GM04504 (cell line): ENCODE results near the gene NOX5.

Experiments
- DNase-seq: peaks from one replicate; pipeline ENCODE4 v3.0.0-alpha.2; 2012; ENCODE audit warnings: low read depth

Gene NOX5

GRCh38 chr15:68990992-68991500 is 23.4 kb upstream of the NOX5 start:
- DNase-seq = no peak

GRCh38 chr15:68991723-68992122 is 22.8 kb upstream of the NOX5 start:
- no peak for DNase-seq

- DNase-seq = no peak
Observed at GRCh38 chr15:68992696-68993095, 21.8 kb upstream of the NOX5 start.

GRCh38 chr15:68993276-68993675 is 21.2 kb upstream of the NOX5 start:
- no peak for DNase-seq

GRCh38 chr15:68994149-68994548 is 20.3 kb upstream of the NOX5 start:
- DNase-seq = peak; percentile 38

- no peak for DNase-seq
Observed at GRCh38 chr15:68994981-68995761, 19.3 kb upstream of the NOX5 start.

GRCh38 chr15:68997050-68997449 is 17.4 kb upstream of the NOX5 start:
- no peak for DNase-seq

GRCh38 chr15:68997930-68998777 is 16.3 kb upstream of the NOX5 start:
- DNase-seq = no peak

- no peak for DNase-seq
Observed at GRCh38 chr15:68999091-68999490, 15.4 kb upstream of the NOX5 start.

GRCh38 chr15:69000091-69000490 is 14.4 kb upstream of the NOX5 start:
- DNase-seq = no peak

- no peak for DNase-seq
Observed at GRCh38 chr15:69000725-69001503, 13.6 kb upstream of the NOX5 start.

- DNase-seq = no peak
Observed at GRCh38 chr15:69002783-69003182, 11.7 kb upstream of the NOX5 start.

GRCh38 chr15:69004011-69004410 is 10.5 kb upstream of the NOX5 start:
- DNase-seq = no peak

GRCh38 chr15:69008056-69008455 is 6.4 kb upstream of the NOX5 start:
- no peak for DNase-seq

- no peak for DNase-seq
Observed at GRCh38 chr15:69009341-69009740, 5.2 kb upstream of the NOX5 start.

GRCh38 chr15:69011641-69012040 is 2.9 kb upstream of the NOX5 start:
- no peak for DNase-seq

GRCh38 chr15:69012761-69013364 is 1.6 kb upstream of the NOX5 start:
- DNase-seq = no peak

- DNase-seq = no peak
Observed at GRCh38 chr15:69013726-69014406, 629 bp upstream of the NOX5 start.

- no peak for DNase-seq
Observed at GRCh38 chr15:69015591-69015990, 1.1 kb downstream of the NOX5 start.

GRCh38 chr15:69016021-69016595 is 1.6 kb downstream of the NOX5 start:
- no peak for DNase-seq

GRCh38 chr15:69017978-69018377 is 3.5 kb downstream of the NOX5 start:
- DNase-seq = no peak
